HepG2 (cell line): ENCODE data around the gene SLC11A1. TPM values are rescaled to one million over a fixed set of nuclear protein-coding genes. Genes with fewer than 3 reads are reported as not detected.

Source experiments
- AHR ChIP-seq: IDR thresholded peaks from 2 replicates; pipeline ENCODE4 v1.6.1; 2018; ENCODE audit warnings: missing genetic modification reagents, missing compliant biosample characterization
- CHD2 ChIP-seq: IDR thresholded peaks from 2 replicates; pipeline ENCODE4 v1.6.1; 2011; ENCODE audit warnings: low read depth, low read length, improper control_type of control experiment
- CSRNP1 ChIP-seq: sonication (generic); formaldehyde crosslinking; IDR thresholded peaks from 2 replicates; pipeline ENCODE4 v1.8.1; 2023; ENCODE audit warnings: mild to moderate bottlenecking, missing genetic modification reagents
- MBNL3 ChIP-seq: fragments of 250-450 bp; sonication (Bioruptor Pico); conservative IDR thresholded peaks from 2 replicates; pipeline ENCODE4 v1.8.0; 2022; ENCODE audit warnings: mild to moderate bottlenecking, inconsistent platforms
- SNAPC4 ChIP-seq: sonication (generic); formaldehyde crosslinking; IDR thresholded peaks from 2 replicates; pipeline ENCODE4 v1.4.0; 2020; ENCODE audit warnings: mild to moderate bottlenecking, missing genetic modification reagents
- TGIF2 ChIP-seq: IDR thresholded peaks from 2 replicates; pipeline ENCODE4 v1.6.1; 2016; ENCODE audit warnings: control low read depth, missing compliant biosample characterization
- ZBTB2 ChIP-seq: sonication (generic); formaldehyde crosslinking; IDR thresholded peaks from 2 replicates; pipeline ENCODE4 v1.8.0; 2022; ENCODE audit warnings: low read depth, missing genetic modification reagents
- ZFX ChIP-seq: sonication (generic); formaldehyde crosslinking; IDR thresholded peaks from 2 replicates; pipeline ENCODE4 v1.4.0; 2020; ENCODE audit warnings: mild to moderate bottlenecking, low read depth, missing genetic modification reagents, moderate library complexity
- ZNF180 ChIP-seq: sonication (generic); formaldehyde crosslinking; IDR thresholded peaks from 2 replicates; pipeline ENCODE4 v1.4.0; 2020; ENCODE audit warnings: low read depth, missing genetic modification reagents, borderline replicate concordance
- ZNF382 ChIP-seq: sonication (generic); formaldehyde crosslinking; IDR thresholded peaks from 2 replicates; pipeline ENCODE4 v1.5.0; 2020; ENCODE audit warnings: missing genetic modification reagents, mild to moderate bottlenecking, borderline replicate concordance
- ZNF430 ChIP-seq: sonication (generic); formaldehyde crosslinking; IDR thresholded peaks from 2 replicates; pipeline ENCODE4 v1.9.0; 2021; ENCODE audit warnings: mild to moderate bottlenecking, missing genetic modification reagents
- ZNF501 ChIP-seq: sonication (generic); formaldehyde crosslinking; IDR thresholded peaks from 2 replicates; pipeline ENCODE4 v1.5.1; 2020; ENCODE audit warnings: mild to moderate bottlenecking, moderate library complexity, missing genetic modification reagents
- ZNF670 ChIP-seq: sonication (generic); formaldehyde crosslinking; IDR thresholded peaks from 2 replicates; pipeline ENCODE4 v1.8.0; 2022; ENCODE audit warnings: mild to moderate bottlenecking, missing genetic modification reagents, borderline replicate concordance
- ZNF713 ChIP-seq: sonication (generic); formaldehyde crosslinking; IDR thresholded peaks from 2 replicates; pipeline ENCODE4 v1.4.0; 2020; ENCODE audit warnings: mild to moderate bottlenecking, missing genetic modification reagents
- ZNF768 ChIP-seq: sonication (generic); formaldehyde crosslinking; IDR thresholded peaks from 2 replicates; pipeline ENCODE4 v1.4.0; 2020; ENCODE audit warnings: missing genetic modification reagents
- ZNF773 ChIP-seq: sonication (generic); formaldehyde crosslinking; IDR thresholded peaks from 2 replicates; pipeline ENCODE4 v1.4.0; 2020; ENCODE audit warnings: missing genetic modification reagents, borderline replicate concordance
- ZNF782 ChIP-seq: sonication (generic); formaldehyde crosslinking; IDR thresholded peaks from 2 replicates; pipeline ENCODE4 v1.4.0; 2020; ENCODE audit warnings: missing genetic modification reagents, mild to moderate bottlenecking, borderline replicate concordance
- ZSCAN25 ChIP-seq: sonication (generic); formaldehyde crosslinking; IDR thresholded peaks from 2 replicates; pipeline ENCODE4 v1.8.0; 2022; ENCODE audit warnings: mild to moderate bottlenecking, missing genetic modification reagents
- polyA plus RNA-seq, 8 experiments: library from polyadenylated mRNA; depleted of rRNA in 3 of 8; stranded (reverse) in 7 of 8; unstranded in 1 of 8; fragments of >200 nt; fragmentation: Illumina TruSeq in 4 of 8; extraction: Trizol in 4 of 8; gene quantifications; 2 replicates each; pipeline versions ENCODE4 v1.2.1 to v1.2.3, GENCODE V29; 2011 to 2016; ENCODE audit warnings: low read depth in 4 of 8, missing spikeins in 1 of 8, mixed read lengths in 1 of 8; ENCODE audit not compliant: insufficient read depth in 1 of 8
- total RNA-seq, 5 experiments: library from RNA; depleted of rRNA; stranded (reverse); fragments of >200 nt; fragmentation: Illumina TruSeq; extraction: Trizol; gene quantifications; 2 replicates each; pipeline ENCODE4 v1.2.3, GENCODE V29; 2016; ENCODE audit warnings: low read depth in 1 of 5
- TF ChIP-seq, protein P1 (sequence below): sonication (generic); formaldehyde crosslinking; conservative IDR thresholded peaks from 2 replicates; pipeline ENCODE4 v1.4.0; 2020; ENCODE audit warnings: missing genetic modification reagents

The SLC11A1 gene
- total and polyA plus RNA-seq, 2 of the 13 experiments (the other 11 are each of a cell fraction or from before 2014, with no cell fraction given): 0.33 to 2.3 TPM

DNA sequence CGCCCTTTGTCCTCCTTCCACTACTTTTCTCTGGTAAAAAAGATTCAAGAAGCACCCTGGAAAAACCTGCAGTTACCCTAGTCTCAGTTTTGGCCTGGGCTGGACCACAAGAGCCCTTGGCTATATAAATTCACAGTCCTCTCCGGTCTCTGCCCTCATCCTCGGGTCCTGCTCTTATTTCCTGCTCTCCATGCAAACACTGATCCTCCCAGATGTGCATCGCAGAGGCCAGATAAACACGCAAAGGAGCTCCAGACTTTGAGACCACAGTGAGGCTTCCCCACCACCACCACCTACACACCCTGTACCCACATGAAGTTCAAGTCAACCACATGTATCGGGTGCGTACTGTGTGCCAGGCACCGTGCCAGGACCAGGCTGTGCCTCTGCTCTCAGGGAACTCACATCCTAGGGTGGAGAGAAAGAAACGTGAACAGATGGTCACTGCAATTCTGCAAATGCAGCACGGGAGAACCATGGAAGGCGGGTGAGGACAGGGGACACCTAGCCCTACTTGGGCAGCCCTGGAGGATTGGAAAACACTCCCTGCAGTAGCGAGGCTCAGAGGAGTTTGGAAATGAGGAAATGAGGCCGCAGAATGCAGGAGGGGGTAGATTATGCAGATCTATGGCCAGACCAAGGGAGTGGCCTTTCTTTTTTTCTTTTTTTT, 25.0 kb downstream of the SLC11A1 start (continued):
- no peak for TF ChIP-seq CSRNP1
- TF ChIP-seq ZBTB2 (CRISPR knock-in tag): 0 out of 2 replicates have a peak, but pooled peaks have one; percentile 15
- 0 out of 2 replicates have a peak, but pooled peaks have one; percentile 67 for TF ChIP-seq TGIF2 (CRISPR knock-in tag)
- TF ChIP-seq ZNF670 (CRISPR knock-in tag): no peak
- no peak for TF ChIP-seq CHD2
- 0 out of 2 replicates have a peak, but pooled peaks have one; percentile 54 for TF ChIP-seq ZNF713 (CRISPR knock-in tag)
- no peak; the same call in 1 of the 2 replicates for TF ChIP-seq SNAPC4
- TF ChIP-seq ZNF430 (CRISPR knock-in tag): 0 out of 2 replicates have a peak, but pooled peaks have one; percentile 15
- no peak for TF ChIP-seq ZNF782 (CRISPR knock-in tag)
- TF ChIP-seq, protein P1, sequence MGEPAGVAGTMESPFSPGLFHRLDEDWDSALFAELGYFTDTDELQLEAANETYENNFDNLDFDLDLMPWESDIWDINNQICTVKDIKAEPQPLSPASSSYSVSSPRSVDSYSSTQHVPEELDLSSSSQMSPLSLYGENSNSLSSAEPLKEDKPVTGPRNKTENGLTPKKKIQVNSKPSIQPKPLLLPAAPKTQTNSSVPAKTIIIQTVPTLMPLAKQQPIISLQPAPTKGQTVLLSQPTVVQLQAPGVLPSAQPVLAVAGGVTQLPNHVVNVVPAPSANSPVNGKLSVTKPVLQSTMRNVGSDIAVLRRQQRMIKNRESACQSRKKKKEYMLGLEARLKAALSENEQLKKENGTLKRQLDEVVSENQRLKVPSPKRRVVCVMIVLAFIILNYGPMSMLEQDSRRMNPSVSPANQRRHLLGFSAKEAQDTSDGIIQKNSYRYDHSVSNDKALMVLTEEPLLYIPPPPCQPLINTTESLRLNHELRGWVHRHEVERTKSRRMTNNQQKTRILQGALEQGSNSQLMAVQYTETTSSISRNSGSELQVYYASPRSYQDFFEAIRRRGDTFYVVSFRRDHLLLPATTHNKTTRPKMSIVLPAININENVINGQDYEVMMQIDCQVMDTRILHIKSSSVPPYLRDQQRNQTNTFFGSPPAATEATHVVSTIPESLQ: no peak
- TF ChIP-seq MBNL3 (CRISPR knock-in tag): 0 out of 2 replicates have a peak, but pooled peaks have one; percentile 73
- no peak for TF ChIP-seq ZNF773
- TF ChIP-seq AHR (CRISPR knock-in tag): 0 out of 2 replicates have a peak, but pooled peaks have one; percentile 1
- TF ChIP-seq ZFX: peak; percentile 43; the same call in 1 of the 2 replicates
- no peak for TF ChIP-seq ZNF180 (CRISPR knock-in tag)
- no peak for TF ChIP-seq ZNF382
- no peak for TF ChIP-seq ZSCAN25 (CRISPR knock-in tag)
- 0 out of 2 replicates have a peak, but pooled peaks have one; percentile 14 for TF ChIP-seq ZNF768 (CRISPR knock-in tag)
- peak; percentile 78 for TF ChIP-seq ZNF501 (CRISPR knock-in tag)
